Left ventricle myocardium superior (tissue), 1 donor: ENCODE data around the gene ATP2B2. TPM values are rescaled to one million over a fixed set of nuclear protein-coding genes. Genes with fewer than 3 reads are reported as not detected.

Experiments
- ATAC-seq: fragments of 200-7000 bp; cut with Tn5 transposase; one replicate; pipeline ENCODE4 v1.9.1; 2020; ENCODE audit warnings: mild to moderate bottlenecking, moderate library complexity
- DNase-seq: peaks from one replicate; pipeline ENCODE4 v3.0.0-alpha.2; 2020
- intact Hi-C: fragments of 100-400 bp; cut with micrococcal nuclease; formaldehyde crosslinking; loops from one replicate; pipeline ENCODE4 v1.11.0; 2022
- total RNA-seq: library from RNA; stranded (reverse); fragmentation: NEBNext Ultra II Directional; extraction: Animal tissue kit (Norgen Biotek cat#: 25700); gene quantifications from one replicate; pipeline ENCODE4 v1.2.1, GENCODE V29; 2021
- donor health status: DM: no; HTN: yes; CAD: no; lungs with severe emphysema.

Gene ATP2B2
- total RNA-seq, 1 donor from 2014 or later = not detected

DNA sequence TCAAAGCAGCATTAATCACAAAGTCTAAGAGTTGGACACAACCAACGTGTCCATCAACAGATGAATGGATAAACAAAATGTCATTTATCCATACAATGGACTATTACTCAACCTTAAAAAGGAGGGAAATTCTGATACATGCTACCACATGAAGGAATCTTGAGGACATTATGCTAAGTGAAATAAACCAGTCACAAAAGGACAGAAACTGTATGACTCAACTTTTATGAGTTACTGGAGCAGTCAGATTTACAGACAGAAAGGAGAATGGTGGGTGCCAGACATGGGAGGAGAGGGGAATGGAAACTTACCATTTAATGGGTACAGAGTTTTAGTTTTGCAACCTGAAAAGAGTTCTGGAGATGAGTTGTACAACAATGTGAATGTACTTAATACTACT lies 141.5 kb downstream of the ATP2B2 start:
- ATAC-seq (no peak), DNase-seq (no peak)
- intact Hi-C loops = no loop called here

DNA sequence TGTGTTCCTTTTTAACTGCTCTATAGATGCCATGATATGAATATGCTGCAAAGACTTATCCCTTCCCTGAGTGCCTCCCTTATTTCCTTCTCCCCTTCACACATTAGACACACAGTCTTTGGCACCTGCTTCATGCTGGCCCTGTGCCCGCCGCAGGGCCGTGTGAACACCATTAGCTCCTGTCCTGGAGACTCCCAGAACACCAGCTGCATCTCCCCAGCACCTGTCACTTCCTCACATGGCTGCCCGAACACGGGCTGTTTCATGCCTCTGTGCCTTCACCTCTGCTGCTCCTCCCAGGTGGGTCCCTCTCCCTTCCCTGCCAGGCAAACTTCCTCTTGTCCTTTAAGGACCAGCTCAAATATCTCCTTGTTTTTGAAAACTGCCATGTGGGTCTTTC lies 144.0 kb downstream of the ATP2B2 start:
- ATAC-seq = no peak
- intact Hi-C loops = no loop called here
- no peak for DNase-seq

DNA sequence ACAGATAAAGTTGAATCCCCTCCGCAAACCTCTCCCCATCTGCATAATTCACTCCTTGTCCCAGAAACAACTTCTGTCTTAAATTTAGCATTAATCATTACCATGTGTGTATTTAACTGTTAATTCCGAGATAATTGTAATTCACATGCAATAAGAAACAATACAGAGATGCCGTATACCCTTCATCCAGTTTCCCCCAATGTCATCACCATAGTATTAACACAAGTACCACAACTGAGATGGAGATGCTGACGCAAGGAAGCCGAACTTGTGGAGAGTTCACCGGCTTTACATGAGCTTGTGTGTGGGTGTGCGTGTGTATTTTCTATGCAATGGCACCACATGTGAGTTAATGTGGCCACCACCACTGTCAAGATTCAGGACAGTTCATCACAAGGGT lies 144.9 kb downstream of the ATP2B2 start:
- ATAC-seq (no peak), DNase-seq (no peak)
- intact Hi-C loops = no loop called here

DNA sequence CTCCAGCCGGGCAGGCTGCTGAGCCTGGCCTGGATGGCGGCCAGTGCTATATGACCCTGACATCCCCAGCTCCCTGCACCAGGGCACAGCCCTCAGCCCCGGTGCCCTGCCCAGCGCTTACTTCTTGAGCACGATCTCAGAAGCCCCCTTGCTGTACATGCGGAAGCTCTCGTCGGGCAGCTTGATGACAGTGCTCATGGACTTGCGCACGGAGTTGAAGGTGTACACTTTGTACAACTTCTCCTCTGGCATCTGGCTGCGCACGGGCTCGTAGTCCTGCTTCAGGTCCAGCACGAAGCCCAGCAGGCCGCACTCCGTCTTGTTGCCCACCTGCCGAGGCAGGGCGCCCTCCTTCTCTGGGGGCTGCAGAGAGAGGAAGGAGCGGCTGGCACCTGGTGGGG lies 145.6 kb downstream of the ATP2B2 start:
- ATAC-seq (no peak), DNase-seq (no peak)
- intact Hi-C loops = no loop called here

DNA sequence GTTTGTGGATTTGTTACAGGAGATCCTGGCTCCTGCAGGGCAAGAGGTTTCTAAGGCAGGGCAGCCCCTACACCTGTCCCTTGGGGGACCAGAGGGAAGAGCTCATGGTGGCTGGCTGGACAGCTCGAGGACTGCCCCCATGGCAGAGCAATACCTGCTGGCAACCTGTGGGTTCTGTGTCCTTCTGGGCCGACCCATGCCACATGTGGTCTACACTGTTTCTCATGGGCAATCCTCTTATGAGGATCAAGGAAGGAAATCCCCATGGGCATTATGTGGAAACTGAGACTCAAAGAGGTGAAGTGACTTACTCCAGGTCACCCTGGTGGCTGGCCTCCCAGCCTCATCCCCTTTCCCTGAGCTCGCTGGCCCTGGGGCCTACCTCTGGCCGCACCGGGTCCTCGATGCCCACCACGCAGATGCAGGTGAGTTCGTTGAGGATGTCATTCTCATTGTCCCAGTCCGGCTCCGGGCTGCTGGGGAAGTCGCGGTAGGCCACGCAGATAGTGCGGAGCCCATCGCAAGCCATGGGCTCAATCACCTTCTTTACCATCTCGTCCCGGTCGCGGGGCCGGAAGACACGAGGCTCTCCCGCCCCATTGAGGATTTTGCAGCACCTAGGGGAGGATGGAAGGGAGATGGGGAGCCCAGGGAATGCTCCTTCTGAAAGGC lies 146.9 kb downstream of the ATP2B2 start:
- intact Hi-C loops = no loop called here
- no peak for ATAC-seq
- no peak for DNase-seq

DNA sequence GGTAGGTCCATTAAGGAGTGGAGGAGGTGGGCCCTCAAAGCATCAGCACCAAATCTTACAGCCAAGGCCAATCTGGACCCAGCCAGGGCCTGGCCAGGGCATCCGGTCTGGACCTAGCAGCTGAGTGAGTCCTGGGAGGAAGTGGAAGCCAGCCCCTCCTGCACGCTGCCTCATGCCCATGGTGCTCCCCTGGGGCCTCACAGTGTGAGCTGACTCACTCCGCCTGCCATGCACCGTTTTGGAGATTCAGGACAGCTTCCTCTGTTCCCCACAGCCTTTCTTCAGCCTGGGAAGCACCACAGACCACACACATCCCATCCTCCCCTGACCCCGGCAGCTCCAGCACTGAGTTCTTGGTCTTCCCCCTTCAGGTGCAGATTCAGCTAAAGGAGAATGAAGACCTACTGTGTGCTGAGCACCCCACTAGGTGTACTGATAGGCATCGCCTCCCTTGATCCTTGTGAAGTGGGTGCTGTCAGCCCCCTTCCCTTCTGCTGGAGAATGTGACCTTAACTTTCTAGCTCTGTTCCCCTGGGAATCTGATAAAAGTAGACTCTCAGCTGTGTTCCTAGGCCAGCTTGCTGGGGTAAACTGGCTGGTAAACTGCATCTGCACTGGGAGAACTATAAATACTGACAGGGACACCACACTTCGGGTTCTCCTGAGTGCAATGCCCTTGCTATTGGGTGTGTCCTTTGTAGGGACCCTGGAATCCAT lies 147.6 kb downstream of the ATP2B2 start:
- intact Hi-C loops = no loop called here
- ATAC-seq = peak; percentile 63
- peak; percentile 50 for DNase-seq

DNA sequence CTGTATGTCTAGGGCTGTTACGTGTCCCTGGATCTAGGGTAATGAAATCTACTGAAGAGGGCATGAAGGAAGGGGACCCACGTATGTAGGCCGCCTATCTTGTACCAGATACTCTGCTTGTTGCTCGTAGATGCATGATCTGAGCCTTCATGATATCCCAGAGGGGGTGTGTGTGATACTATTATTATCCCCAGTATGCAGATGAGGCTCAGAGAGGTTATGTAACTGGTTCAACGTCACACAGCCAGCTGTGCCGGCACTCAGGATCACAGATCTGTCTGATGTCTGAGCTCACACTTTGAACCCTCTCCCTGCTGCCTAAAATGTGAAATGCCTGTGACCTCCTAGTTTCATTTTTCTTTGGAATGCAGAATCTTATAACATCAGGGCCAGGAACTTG lies 148.3 kb downstream of the ATP2B2 start:
- ATAC-seq (no peak), DNase-seq (no peak)
- intact Hi-C loops = no loop called here

DNA sequence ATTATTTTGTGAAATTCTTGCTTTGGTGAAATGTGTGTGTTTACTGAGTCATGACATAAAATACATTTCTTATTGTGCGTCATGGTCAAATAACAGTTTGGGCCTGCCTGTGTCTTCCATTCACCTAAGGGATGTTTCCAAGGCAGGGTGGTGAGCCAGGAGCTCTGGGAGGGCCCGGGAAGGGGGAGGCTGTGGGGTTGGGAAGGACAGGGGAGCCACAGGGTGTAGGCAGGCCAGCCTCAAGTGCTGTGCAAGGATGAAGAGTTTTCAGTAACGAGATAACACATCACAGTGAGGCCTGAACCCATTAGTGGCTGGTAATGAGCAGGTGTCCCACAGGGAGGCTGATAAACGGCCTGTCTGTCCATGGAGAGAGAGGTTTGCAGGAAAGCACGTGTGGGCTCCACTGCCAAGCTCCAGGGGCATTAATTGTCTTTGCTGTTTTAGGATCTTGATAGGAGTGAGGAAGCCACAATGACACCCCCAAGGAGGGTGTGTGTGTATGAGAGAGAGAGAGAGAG lies 148.9 kb downstream of the ATP2B2 start:
- intact Hi-C loops = no loop called here
- no peak for DNase-seq

DNA sequence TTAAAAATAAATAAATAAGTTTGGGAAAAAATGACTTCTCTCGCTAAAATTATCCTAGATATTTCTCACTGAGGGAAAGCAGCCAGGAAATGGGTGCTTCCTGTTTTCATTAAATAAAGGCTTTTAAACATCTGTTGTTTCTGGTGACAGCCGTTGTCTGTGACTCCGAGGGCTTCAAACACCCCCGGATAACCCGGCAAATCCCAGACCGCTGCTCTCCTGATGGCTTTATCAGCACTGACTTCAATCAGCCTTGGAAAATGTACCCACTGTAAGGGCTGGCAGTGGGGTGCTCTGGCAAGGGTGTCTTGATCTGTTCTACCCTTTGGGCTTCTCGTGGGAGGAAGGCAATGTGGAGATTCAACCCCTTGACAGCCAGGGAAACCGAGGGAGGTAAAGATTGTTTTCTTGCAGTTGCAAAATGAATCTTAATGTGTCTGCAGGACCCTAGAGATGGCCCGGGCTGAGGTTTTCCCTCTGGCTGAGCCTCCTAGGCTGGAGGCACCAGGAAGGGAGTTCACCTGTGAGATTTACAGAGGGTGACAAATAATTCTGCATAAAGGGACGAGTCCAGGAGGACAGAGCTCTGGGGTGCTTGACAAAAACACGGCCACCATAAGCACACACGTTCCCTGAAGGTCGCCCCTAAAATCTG lies 150.9 kb downstream of the ATP2B2 start:
- intact Hi-C loops = no loop called here
- ATAC-seq (no peak), DNase-seq (no peak)

More for the DNA sequence above, 148.9 kb downstream of the ATP2B2 start:
- ATAC-seq = no peak

DNA sequence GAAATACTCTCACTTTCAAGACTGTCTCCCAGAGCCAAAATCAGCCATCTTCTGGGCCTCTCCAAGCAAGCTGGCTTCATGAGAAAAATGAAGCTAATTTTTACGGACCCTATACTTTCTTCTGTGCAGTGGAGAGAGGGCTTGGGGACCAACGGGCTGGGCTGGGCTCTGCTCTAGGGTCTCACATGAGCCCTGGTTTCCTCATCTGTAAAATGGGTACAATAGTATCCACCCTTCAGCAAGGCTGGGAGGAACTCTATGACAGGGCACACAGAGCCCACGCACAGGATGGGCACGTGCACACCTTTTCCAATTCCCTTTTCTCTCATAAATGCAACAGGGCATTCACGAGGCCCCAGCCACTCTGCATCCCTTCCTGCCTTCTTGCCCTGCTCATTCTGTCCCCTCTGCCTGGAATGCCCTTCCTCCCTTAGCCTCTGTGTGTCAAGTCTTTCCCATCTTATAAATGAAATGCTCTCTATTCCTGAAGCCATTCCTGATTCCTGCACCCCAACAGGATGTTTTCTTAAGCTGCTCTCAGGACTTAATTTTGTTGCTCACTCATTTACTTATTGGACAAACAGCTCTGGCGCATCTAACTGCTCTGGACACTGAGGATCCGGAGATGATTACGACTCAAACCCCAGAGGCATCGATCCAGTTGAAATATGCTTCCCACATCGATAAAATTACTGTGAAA lies 151.6 kb downstream of the ATP2B2 start:
- ATAC-seq (no peak), DNase-seq (no peak)
- intact Hi-C loops = no loop called here

DNA sequence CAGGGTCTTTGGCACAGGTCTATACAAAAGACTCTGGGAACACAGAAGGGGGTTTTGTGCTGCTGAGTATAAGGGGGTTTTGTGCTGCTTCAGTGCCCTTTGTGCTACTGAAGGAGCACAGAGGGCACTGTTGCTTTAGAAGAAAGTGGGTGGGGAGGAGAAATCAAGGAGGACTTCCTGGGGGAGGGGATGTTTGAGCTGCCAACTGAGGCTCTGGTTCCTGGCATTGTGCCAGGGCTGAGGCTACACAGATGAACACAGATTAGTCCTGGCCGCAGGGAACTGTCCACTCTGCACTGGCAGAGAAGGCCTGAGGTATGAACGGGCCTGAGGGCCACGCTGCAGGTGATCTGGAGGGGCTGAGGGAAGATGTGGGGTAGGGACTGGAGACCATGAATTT lies 152.2 kb downstream of the ATP2B2 start:
- ATAC-seq = no peak
- intact Hi-C loops = no loop called here
- no peak for DNase-seq

DNA sequence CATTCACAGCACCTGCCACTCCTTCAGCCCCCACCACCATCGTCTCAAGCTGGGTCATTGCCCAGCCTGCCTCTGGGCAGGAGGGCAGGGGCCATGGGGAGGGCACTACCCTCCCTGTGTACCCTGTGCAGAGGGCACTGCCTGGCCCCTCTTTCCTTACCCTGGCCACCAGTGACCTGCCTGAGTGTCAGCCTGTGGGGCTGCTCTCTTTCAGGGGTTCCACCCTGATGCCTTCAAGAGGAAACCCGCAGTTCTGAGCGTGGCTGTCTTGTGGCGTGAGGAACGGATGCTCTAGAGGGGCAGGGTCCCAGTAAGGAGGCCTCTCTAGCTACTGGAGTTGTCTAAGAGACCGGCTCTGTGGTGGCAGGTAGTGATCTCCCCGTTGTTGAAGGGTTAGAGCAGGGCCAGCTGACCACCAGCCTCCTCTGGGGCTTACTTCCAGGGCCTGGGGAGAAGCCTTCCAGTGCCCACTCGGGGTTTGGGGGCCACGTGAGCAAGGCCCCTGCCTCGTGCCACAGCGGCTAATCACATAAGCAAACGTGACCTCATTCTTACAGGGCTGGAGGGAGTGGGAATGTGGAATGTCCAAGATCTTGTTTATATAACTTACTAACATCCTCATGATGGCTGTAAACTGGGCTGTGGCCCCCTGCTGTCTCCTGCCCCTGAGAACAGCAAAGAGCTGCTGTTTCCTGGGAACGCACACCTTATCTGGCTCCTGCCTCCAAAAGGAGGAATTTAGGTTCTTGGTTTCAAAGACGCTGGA lies 153.1 kb downstream of the ATP2B2 start:
- ATAC-seq (no peak), DNase-seq (no peak)
- intact Hi-C loops = no loop called here

DNA sequence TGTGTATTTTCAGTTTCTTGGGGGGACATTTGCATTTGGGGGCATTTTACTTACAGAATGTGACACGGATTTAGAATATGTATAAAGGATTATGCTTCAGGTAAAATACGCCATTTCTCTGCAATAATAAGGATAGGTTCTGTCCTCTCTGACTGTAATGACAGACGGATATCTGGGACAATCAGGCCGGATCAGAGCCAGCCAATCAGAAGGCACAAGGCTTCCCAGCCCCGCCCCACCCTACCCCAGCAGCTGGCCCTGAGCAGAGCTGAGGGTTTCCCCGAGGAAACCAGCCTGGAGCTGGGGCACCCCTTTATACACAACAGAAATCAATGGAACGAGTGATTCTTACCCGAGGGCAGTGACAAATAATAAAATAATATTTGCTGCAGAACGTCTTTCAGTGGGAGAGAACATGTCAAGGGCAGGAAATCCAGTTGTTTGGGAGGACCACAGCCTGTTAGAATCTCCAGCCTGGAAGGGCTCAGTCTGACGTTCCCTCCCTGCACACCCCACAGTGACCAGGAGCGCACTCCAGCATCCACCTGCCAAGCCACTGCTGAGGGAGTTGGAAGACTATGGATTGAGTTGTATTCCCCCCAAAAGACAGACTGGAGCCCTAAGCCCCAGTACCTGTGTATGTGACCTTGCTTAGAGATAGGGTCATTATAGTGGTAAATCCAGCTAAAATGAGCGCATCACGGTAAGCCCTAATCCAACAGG lies 154.2 kb downstream of the ATP2B2 start:
- ATAC-seq (no peak), DNase-seq (no peak)
- intact Hi-C loops = no loop called here

DNA sequence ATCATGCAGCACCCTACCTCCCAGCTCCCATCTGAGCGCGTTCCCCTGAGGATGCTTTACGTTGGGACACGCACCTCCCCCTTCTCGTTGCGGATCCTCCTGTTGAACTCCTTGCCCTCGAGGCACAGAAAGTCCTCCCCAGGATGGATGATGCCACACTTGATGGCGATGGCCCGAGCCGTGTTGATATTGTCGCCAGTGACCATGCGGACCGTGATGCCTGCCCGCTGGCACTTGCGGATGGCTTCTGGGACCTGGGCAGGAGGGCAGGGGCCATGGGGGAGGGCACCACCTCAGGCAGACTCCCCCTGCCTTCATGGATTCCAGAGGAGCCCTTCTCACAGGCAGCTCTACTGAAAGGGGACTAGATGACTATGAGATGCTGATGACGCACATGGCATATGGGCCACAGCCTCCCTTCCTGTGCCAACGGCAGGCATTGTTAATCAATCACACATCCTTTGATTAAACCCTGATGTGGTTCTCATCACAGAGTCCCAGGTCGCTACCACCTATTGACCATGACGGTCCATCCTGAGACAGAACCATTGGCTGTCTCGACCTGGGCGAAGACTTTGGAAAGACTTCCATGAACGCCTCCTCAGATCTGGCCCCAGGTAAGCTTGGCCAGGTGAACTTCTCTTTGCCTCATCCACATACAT lies 154.9 kb downstream of the ATP2B2 start:
- ATAC-seq = no peak
- intact Hi-C loops = no loop called here
- no peak for DNase-seq

DNA sequence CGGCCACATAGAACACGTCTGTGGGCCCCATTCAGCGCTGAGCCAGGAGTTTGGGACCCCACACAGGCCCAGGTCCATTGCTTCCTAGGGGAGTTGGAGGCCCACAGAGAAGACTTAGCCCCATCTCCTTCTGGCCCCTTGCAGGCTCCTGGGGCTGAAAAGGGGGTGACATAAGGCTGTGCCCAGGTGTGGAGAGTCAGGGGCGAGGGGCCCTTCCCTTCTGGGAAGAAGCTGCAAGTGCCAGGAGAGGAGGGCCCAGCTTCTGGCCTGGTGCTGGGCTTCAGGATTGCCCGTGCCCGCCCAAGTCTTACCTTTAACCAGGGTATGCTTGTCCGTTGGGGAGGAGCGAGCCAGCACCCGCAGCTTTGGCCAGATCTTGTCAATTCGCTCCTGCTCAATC lies 155.6 kb downstream of the ATP2B2 start:
- ATAC-seq = no peak
- intact Hi-C loops = loop anchor here (10.0 kb wide), 1 partner anchor 385 kb away; no protein-coding TSS in a partner anchor
- no peak for DNase-seq

DNA sequence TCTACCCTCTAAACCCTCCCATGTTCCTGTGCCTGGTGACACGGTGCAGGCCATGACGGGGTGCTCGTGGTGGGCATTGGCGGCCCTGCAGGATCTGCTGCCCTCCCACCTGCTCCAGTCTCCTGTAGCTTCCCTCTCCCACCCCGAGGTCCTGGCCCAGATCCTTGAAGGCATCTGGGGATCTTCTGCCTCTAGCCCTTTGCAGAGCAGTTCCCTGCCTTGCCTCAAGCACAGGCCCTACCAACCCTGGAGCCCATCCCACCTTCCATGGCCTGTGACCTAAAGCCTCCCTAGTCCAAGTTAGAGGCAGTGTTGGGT lies 157.0 kb downstream of the ATP2B2 start:
- intact Hi-C loops = loop anchor here (10.0 kb wide), 1 partner anchor 386 kb away; no protein-coding TSS in a partner anchor
- no peak for ATAC-seq
- no peak for DNase-seq

DNA sequence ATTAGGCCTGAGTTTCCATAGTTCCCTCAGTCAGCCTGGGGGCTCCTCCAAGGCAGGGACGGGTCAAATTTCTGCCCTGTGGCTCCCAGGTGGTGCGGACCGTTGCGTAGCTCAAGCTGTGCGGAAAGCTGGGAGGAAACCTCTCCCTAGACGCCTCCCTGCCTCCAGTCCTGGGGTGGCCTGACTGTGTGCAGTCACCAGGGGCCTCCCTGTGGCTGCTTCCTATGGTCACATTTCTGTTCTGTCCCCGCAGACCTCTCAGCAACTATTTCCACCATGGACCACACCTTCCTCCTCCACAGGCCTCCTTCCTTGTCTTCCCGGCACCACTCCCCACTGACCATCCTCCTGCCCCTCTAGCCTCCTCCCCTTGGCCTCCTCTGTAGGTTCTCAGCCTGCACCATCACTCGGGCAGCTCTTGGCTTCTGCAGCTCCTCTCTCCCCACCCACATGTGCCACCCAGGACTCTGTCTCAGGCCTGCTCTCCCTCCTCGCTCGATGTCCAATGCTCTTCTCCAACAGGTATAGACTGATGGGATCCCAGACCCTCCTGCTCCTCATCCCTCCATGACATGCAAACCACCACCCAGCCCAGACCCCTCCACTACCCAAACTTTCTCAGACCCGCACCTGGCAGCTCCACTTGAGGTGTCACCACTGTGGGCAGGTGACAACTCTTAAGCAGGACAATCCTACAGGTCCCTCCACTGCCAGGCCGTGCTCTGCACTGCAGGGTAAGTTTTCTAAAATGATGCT lies 157.6 kb downstream of the ATP2B2 start:
- no peak for ATAC-seq
- DNase-seq = no peak
- intact Hi-C loops = loop anchor here (10.0 kb wide), 1 partner anchor 387 kb away; no protein-coding TSS in a partner anchor
